GM12878 (cell line): ENCODE data around the gene REV3L. TPM values are rescaled to one million over a fixed set of nuclear protein-coding genes. Genes with fewer than 3 reads are reported as not detected.

Source experiments
- ATAC-seq: fragments of 200-7000 bp; cut with Tn5 transposase; 3 replicates; pipeline ENCODE4 v1.9.1; 2020; ENCODE audit warnings: mild to moderate bottlenecking, moderate library complexity
- BruUV-seq: library from RNA; stranded (reverse); fragments of 400-500 nt; replicated peaks from 2 replicates; lab custom pipeline; 2021; lab: Mats Ljungman, UMichigan
- CTCF ChIA-PET: fragments of 300-600 bp; sonication (Branson Sonifier 250); formaldehyde crosslinking; extraction: SDS; loops from one replicate; lab custom pipeline; 2021; ENCODE audit warnings: inconsistent platforms; lab: Yijun Ruan, JAX
- POLR2A ChIA-PET: fragments of 350-600 bp; formaldehyde crosslinking; extraction: SDS; loops from one replicate; lab custom pipeline; 2021; ENCODE audit warnings: inconsistent platforms; lab: Charles Lee
- RAD21 ChIA-PET: fragments of 300-600 bp; sonication (Branson Sonifier 250); formaldehyde crosslinking; loops from one replicate; lab custom pipeline; 2023; ENCODE audit warnings: antibody characterized with exemption; ENCODE audit not compliant: unreplicated experiment; lab: Charles Lee
- SMC1A ChIA-PET: fragments of 300-600 bp; sonication (Branson Sonifier 250); formaldehyde crosslinking; loops from one replicate; lab custom pipeline; 2023; ENCODE audit not compliant: unreplicated experiment, uncharacterized antibody; lab: Charles Lee
- DNase-seq: peaks from one replicate; pipeline ENCODE4 v3.0.0-alpha.2; 2011; ENCODE audit warnings: low read depth, low spot score
- FAIRE-seq: peaks from 3 replicates; lab custom pipeline; 2011; peaks lifted over from hg19 to GRCh38; lab: Jason Lieb, UNC
- H2AFZ ChIP-seq: 2 replicates; pipeline ENCODE4 v1.6.0; 2011; ENCODE audit warnings: low read depth, low read length, control low read depth; ENCODE audit not compliant: control insufficient read depth
- H3K27ac ChIP-seq: 2 replicates; pipeline ENCODE4 v1.5.1; 2011; ENCODE audit warnings: control low read depth; ENCODE audit not compliant: control insufficient read depth, insufficient read depth
- H3K27me3 ChIP-seq, 2 experiments: replicated peaks in 1 of 2; 2 replicates each; pipeline versions ENCODE4 v1.6.0 to v1.6.1; 2011; ENCODE audit warnings: low read length in 1 of 2; ENCODE audit not compliant: control insufficient read depth in 2 of 2, insufficient read depth in 2 of 2
- H3K36me3 ChIP-seq, 2 experiments: 2 replicates each; pipeline ENCODE4 v1.5.1; 2011; ENCODE audit warnings: low read length in 1 of 2; ENCODE audit not compliant: control insufficient read depth in 2 of 2, insufficient read depth in 2 of 2
- H3K4me1 ChIP-seq: 2 replicates; pipeline ENCODE4 v1.6.1; 2011; ENCODE audit warnings: mild to moderate bottlenecking, low read length, moderate library complexity, mixed read lengths; ENCODE audit not compliant: control insufficient read depth, insufficient read depth
- H3K4me2 ChIP-seq: 2 replicates; pipeline ENCODE4 v1.6.0; 2011; ENCODE audit warnings: control low read depth; ENCODE audit not compliant: control insufficient read depth, insufficient read depth
- H3K4me3 ChIP-seq: fragments of 200-600 bp; sonication (generic); 2 replicates; pipeline ENCODE4 v1.5.1; 2016
- H3K79me2 ChIP-seq: 2 replicates; pipeline ENCODE4 v1.6.0; 2011; ENCODE audit warnings: low read length; ENCODE audit not compliant: control insufficient read depth, insufficient read depth
- H3K9ac ChIP-seq: 2 replicates; pipeline ENCODE4 v1.8.0; 2011; ENCODE audit warnings: low read length, control low read depth, mixed read lengths; ENCODE audit not compliant: control insufficient read depth, insufficient read depth
- H3K9me3 ChIP-seq: replicated peaks from 3 replicates; pipeline ENCODE4 v1.5.1; 2011; ENCODE audit warnings: mild to moderate bottlenecking, low read length; ENCODE audit not compliant: control insufficient read depth, insufficient read depth
- H4K20me1 ChIP-seq: 2 replicates; pipeline ENCODE4 v1.6.0; 2011; ENCODE audit not compliant: control insufficient read depth, insufficient read depth
- CREM ChIP-seq: IDR thresholded peaks from 2 replicates; pipeline ENCODE4 v1.6.1; 2014; ENCODE audit warnings: antibody characterized with exemption, low read depth
- ELK1 ChIP-seq: IDR thresholded peaks from 2 replicates; pipeline ENCODE4 v1.6.1; 2012; ENCODE audit warnings: low read depth, low read length, improper control_type of control experiment
- EP300 ChIP-seq, 2 experiments: fragments of 150-350 bp in 1 of 2; IDR thresholded peaks; 2 replicates each; pipeline ENCODE4 v1.6.1; 2011 to 2012; ENCODE audit warnings: low read depth in 2 of 2, low read length in 2 of 2, borderline replicate concordance in 1 of 2, improper control_type of control experiment in 1 of 2, inconsistent platforms in 1 of 2; ENCODE audit not compliant: control insufficient read depth in 1 of 2
- EZH2 ChIP-seq: IDR thresholded peaks from 2 replicates; pipeline ENCODE4 v1.6.1; 2012; ENCODE audit warnings: low read depth, mild to moderate bottlenecking, control low read depth, inconsistent platforms, low read length, borderline replicate concordance; ENCODE audit not compliant: control insufficient read depth
- GATAD2B ChIP-seq: fragments of 450-650 bp; conservative IDR thresholded peaks from 2 replicates; pipeline ENCODE4 v1.6.1; 2017; ENCODE audit warnings: low read depth, mild to moderate bottlenecking, moderate library complexity
- HDGF ChIP-seq: fragments of 450-650 bp; IDR thresholded peaks from 2 replicates; pipeline ENCODE4 v1.6.1; 2016; ENCODE audit warnings: antibody characterized with exemption
- JUND ChIP-seq: IDR thresholded peaks from 2 replicates; pipeline ENCODE4 v1.6.1; 2012; ENCODE audit warnings: low read depth, mild to moderate bottlenecking, low read length, improper control_type of control experiment, moderate library complexity
- LARP7 ChIP-seq: fragments of 450-650 bp; IDR thresholded peaks from 2 replicates; pipeline ENCODE4 v1.6.1; 2017; ENCODE audit warnings: mild to moderate bottlenecking
- PML ChIP-seq: IDR thresholded peaks from 2 replicates; pipeline ENCODE4 v1.6.1; 2012; ENCODE audit warnings: low read length, inconsistent platforms
- POLR2AphosphoS2 ChIP-seq: IDR thresholded peaks from 2 replicates; pipeline ENCODE4 v1.6.1; 2011; ENCODE audit warnings: low read depth, mild to moderate bottlenecking, low read length, improper control_type of control experiment, moderate library complexity
- RUNX3 ChIP-seq: IDR thresholded peaks from 2 replicates; pipeline ENCODE4 v1.6.1; 2012; ENCODE audit warnings: low read length, inconsistent platforms
- SP1 ChIP-seq: IDR thresholded peaks from one replicate; pipeline ENCODE4 v1.6.1; 2011; ENCODE audit warnings: low read depth, low read length
- ZBED1 ChIP-seq: IDR thresholded peaks from 2 replicates; pipeline ENCODE4 v1.6.1; 2016; ENCODE audit warnings: borderline replicate concordance
- ZBTB40 ChIP-seq: fragments of 450-650 bp; IDR thresholded peaks from 2 replicates; pipeline ENCODE4 v1.6.1; 2016; ENCODE audit warnings: mild to moderate bottlenecking, moderate library complexity, borderline replicate concordance
- ZNF207 ChIP-seq: fragments of 450-650 bp; IDR thresholded peaks from 2 replicates; pipeline ENCODE4 v1.6.1; 2014; ENCODE audit warnings: antibody characterized with exemption, mild to moderate bottlenecking, borderline replicate concordance
- WGBS: methylation state at CpG from one replicate; pipeline ENCODE4 v1.1.6; 2016; ENCODE audit warnings: low lambda C conversion rate; ENCODE audit not compliant: insufficient replicate concordance, insufficient coverage; ENCODE audit errors: missing lambda C conversion rate; 5-methylcytosine and 5-hydroxymethylcytosine counted together
- in situ Hi-C: fragments of 300-500 bp; cut with MboI; formaldehyde crosslinking; loops from 9 replicates; pipeline ENCODE4 v1.14.3; 2018; ENCODE audit warnings: mixed read lengths
- intact Hi-C: fragments of 100-400 bp; cut with micrococcal nuclease; formaldehyde crosslinking; loops from one replicate; pipeline ENCODE4 v1.14.2; 2022; ENCODE audit not compliant: unreplicated experiment
- polyA plus RNA-seq, 11 experiments: library from polyadenylated mRNA; depleted of rRNA in 4 of 11; unstranded in 6 of 11; stranded (reverse) in 5 of 11; fragments of >200 nt; fragmentation: Nextera tagmentation in 4 of 11; fragmentation: Illumina TruSeq in 1 of 11; extraction: Ambion mirVana in 4 of 11; extraction: Trizol in 1 of 11; gene quantifications; 1 replicate in 1 of 11; 2 replicates in 10 of 11; pipeline versions ENCODE4 v1.2.1 to v1.2.3, GENCODE V29; 2011 to 2016; ENCODE audit warnings: inconsistent platforms in 2 of 11, missing spikeins in 2 of 11, low read depth in 1 of 11
- total RNA-seq, 4 experiments: library from RNA; depleted of rRNA in 3 of 4; stranded (reverse); fragments of >200 nt in 3 of 4; fragmentation: Illumina TruSeq in 1 of 4; extraction: Trizol in 1 of 4; gene quantifications; 2 replicates each; pipeline versions ENCODE4 v1.2.1 to v1.2.3, GENCODE V29; 2013 to 2021

REV3L gene
- total and polyA plus RNA-seq, 10 of the 15 experiments (the other 5 are each of a cell fraction or from before 2014, with no cell fraction given): 7.6 to 33.6 (median 21.5) TPM

GRCh38 chr6:111483736-111484632 lies 966 bp upstream of the REV3L start:
- peaks cover 17% of the 10 kb centered on the region for H3K4me1 ChIP-seq
- peak overlapping the region; percentile 98 for H3K27ac ChIP-seq
- intact Hi-C loops (loop anchor here (1.0 to 5.0 kb wide), 3 partner anchors 121 to 225 kb away; partner anchors contain the start of gene TRAF3IP2), in situ Hi-C loops (no loop called here)
- H3K4me3 ChIP-seq: peak overlapping the region; percentile 88
- POLR2A ChIA-PET: interaction anchor here (0.7 to 3.6 kb wide), 5 partner anchors 8 to 225 kb away, joined by 3 to 26 read pairs (median 4); a partner anchor contains a TSS
- H4K20me1 ChIP-seq: no peaks in the 10 kb centered on the region
- peak overlapping the region; percentile 96 for H3K9ac ChIP-seq
- peak; percentile 65 for FAIRE-seq
- peaks cover 71% of the 10 kb centered on the region for H3K79me2 ChIP-seq
- H2AFZ ChIP-seq: peak overlapping the region; percentile 78
- RAD21 ChIA-PET: interaction anchor here (0.8 to 2.5 kb wide), 10 partner anchors 12 to 559 kb away, joined by 3 to 26 read pairs (median 3); partner anchors contain the start of gene TRAF3IP2
- SMC1A ChIA-PET: interaction anchor here (0.7 to 3.0 kb wide), 9 partner anchors 11 to 225 kb away, joined by 3 to 15 read pairs (median 4); partner anchors contain the start of gene TRAF3IP2
- TSS peak; percentile 82 for BruUV-seq
- DNase-seq: peak; percentile 69
- peak overlapping the region; percentile 78 for H3K4me2 ChIP-seq
- peak; percentile 69 for ATAC-seq
- peaks cover 4% of the 10 kb centered on the region for H3K9me3 ChIP-seq
- no peaks in the 10 kb centered on the region for H3K36me3 ChIP-seq
- H3K27me3 ChIP-seq: no peaks in the 10 kb centered on the region
- CTCF ChIA-PET: interaction anchor here (0.6 to 2.9 kb wide), 9 partner anchors 10 to 559 kb away, joined by 3 to 15 read pairs (median 4); a partner anchor contains a TSS
- under 1% methylated on average over 51 of the region's 66 CpGs for WGBS
- TF ChIP-seq GATAD2B (peak; percentile 93; the same call in 1 of the 2 replicates), ZNF207 (peak; percentile 31; the same call in 1 of the 2 replicates), LARP7 (no peak), ZBED1 (0 out of 2 replicates have a peak, but pooled peaks have one; percentile 10), POLR2AphosphoS2 (peak; percentile 88; the same call in 1 of the 2 replicates), CREM (no peak; the same call in 1 of the 2 replicates), ELK1 (no peak), SP1 (peak; percentile 60), PML (peak; percentile 88; the same call in 1 of the 2 replicates), EZH2 (no peak), RUNX3 (peak; percentile 19), HDGF (peak; percentile 34; the same call in 1 of the 2 replicates), ZBTB40 (peak; percentile 98), JUND (no peak), EP300 (IDR thresholded peaks at IDR 0.05; ENCODE audit: borderline replicate concordance in 1 of 2, control insufficient read depth in 1 of 2, low read depth in 2 of 2, low read length in 2 of 2) (peak; percentile 16 to 34; a peak in 1 of 4 replicates)
